ENCODE data around the gene KIF1B.

- TF ChIP-seq POLR2AphosphoS5 (IDR thresholded peaks at IDR 0.05; ENCODE audit: borderline replicate concordance, low read depth, low read length), result no peak
- TF ChIP-seq EZH2 (IDR thresholded peaks at IDR 0.05), result no peak
These were observed 55.5 kb downstream of the KIF1B start for GRCh38 chr1:10265900-10266299.
